Thoracic aorta (tissue), 2 donors: ENCODE measurements around the gene SORBS2. TPM values are rescaled to one million over a fixed set of nuclear protein-coding genes. Genes with fewer than 3 reads are reported as not detected.

ENCODE experiments used
- ATAC-seq: fragments of 150-250 bp; one replicate; pipeline ENCODE4 v1.8.0; 2017; ENCODE audit warnings: low read depth; ENCODE audit not compliant: insufficient number of reproducible peaks, low FRiP score
- DNase-seq: peaks from one replicate; pipeline ENCODE4 v3.0.0-alpha.2; 2020; ENCODE audit warnings: low spot score
- H3K27ac ChIP-seq, 2 donors: fragments of 200-600 bp; sonication (generic); 1 replicate in 1 of 2; 2 replicates in 1 of 2; pipeline ENCODE4 v1.5.1; 2016; ENCODE audit warnings: mild to moderate bottlenecking in 2 of 2, moderate library complexity in 2 of 2
- H3K27me3 ChIP-seq: fragments of 200-600 bp; sonication (generic); replicated peaks from 2 replicates; pipeline ENCODE4 v1.6.0; 2016; ENCODE audit warnings: mild to moderate bottlenecking; ENCODE audit not compliant: insufficient read depth
- H3K36me3 ChIP-seq: fragments of 200-600 bp; sonication (generic); one replicate; pipeline ENCODE4 v1.5.1; 2016
- H3K4me1 ChIP-seq, 2 donors: fragments of 200-600 bp; sonication (generic); 1 replicate in 1 of 2; 2 replicates in 1 of 2; pipeline versions ENCODE4 v1.5.1 to v1.6.0; 2016; ENCODE audit warnings: low read depth in 2 of 2, mild to moderate bottlenecking in 1 of 2; ENCODE audit not compliant: control insufficient read depth in 1 of 2
- H3K4me3 ChIP-seq: fragments of 200-600 bp; sonication (generic); 2 replicates; pipeline ENCODE4 v1.5.1; 2016; ENCODE audit warnings: mild to moderate bottlenecking
- H3K9me3 ChIP-seq: fragments of 200-600 bp; sonication (generic); 2 replicates; pipeline ENCODE4 v1.5.1; 2016
- CTCF ChIP-seq: fragments of 200-600 bp; sonication (generic); IDR thresholded peaks from one replicate; pipeline ENCODE4 v1.5.1; 2019; ENCODE audit warnings: antibody characterized with exemption
- total RNA-seq, 2 donors: library from RNA; depleted of rRNA; stranded (reverse); fragments of >200 nt; gene quantifications; one replicate each; pipeline versions ENCODE4 v1.1.0 to v1.2.3, GENCODE V29; 2016

SORBS2 gene
- total RNA-seq, 2 donors from 2014 or later: 268 to 443 TPM

GRCh38 chr4:185749858-185750257 lies 62.1 kb downstream of the SORBS2 start:
- ATAC-seq (no peak), DNase-seq (no peak)
- H3K4me3 ChIP-seq: no peak overlapping the region
- H3K4me1 ChIP-seq: peaks cover 0 to 4% of the 10 kb centered on the region in 2 donors
- no peaks in the 10 kb centered on the region for H3K9me3 ChIP-seq
- H3K27me3 ChIP-seq: no peaks in the 10 kb centered on the region
- H3K27ac ChIP-seq: no peak overlapping the region
- H3K36me3 ChIP-seq: no peaks in the 10 kb centered on the region
- no peak for TF ChIP-seq CTCF

- Histone ChIP-seq H3K27ac (no peak overlapping the region), H3K4me1 (peaks cover 0 to 4% of the 10 kb centered on the region in 2 donors), H3K4me3 (no peak overlapping the region), H3K9me3 (no peaks in the 10 kb centered on the region), H3K36me3 (no peaks in the 10 kb centered on the region), H3K27me3 (no peaks in the 10 kb centered on the region)
- ATAC-seq (no peak), DNase-seq (no peak)
- no peak for TF ChIP-seq CTCF
These were observed 63.0 kb downstream of the SORBS2 start for GRCh38 chr4:185748901-185749390.

- no peak overlapping the region for H3K27ac ChIP-seq
- ATAC-seq: no peak
These were observed 66.1 kb downstream of the SORBS2 start for GRCh38 chr4:185745891-185746290.

GRCh38 chr4:185744946-185745345 lies 67.0 kb downstream of the SORBS2 start:
- no peak overlapping the region for H3K4me3 ChIP-seq
- H3K36me3 ChIP-seq: no peaks in the 10 kb centered on the region
- no peaks in the 10 kb centered on the region for H3K9me3 ChIP-seq
- DNase-seq: no peak
- no peaks in the 10 kb centered on the region for H3K27me3 ChIP-seq
- ATAC-seq: no peak
- TF ChIP-seq CTCF: no peak
- H3K4me1 ChIP-seq: peaks cover 3 to 34% of the 10 kb centered on the region in 2 donors
- H3K27ac ChIP-seq: no peak overlapping the region

More at GRCh38 chr4:185745891-185746290, 66.1 kb downstream of the SORBS2 start:
- H3K4me1 ChIP-seq: peaks cover 0 to 24% of the 10 kb centered on the region in 2 donors
- H3K36me3 ChIP-seq: no peaks in the 10 kb centered on the region
- H3K9me3 ChIP-seq: no peaks in the 10 kb centered on the region
- TF ChIP-seq CTCF: no peak
- no peaks in the 10 kb centered on the region for H3K27me3 ChIP-seq
- no peak overlapping the region for H3K4me3 ChIP-seq
- DNase-seq: no peak

GRCh38 chr4:185744488-185744862 lies 67.5 kb downstream of the SORBS2 start:
- no peak for ATAC-seq
- H3K27me3 ChIP-seq: no peaks in the 10 kb centered on the region
- H3K27ac ChIP-seq: no peak overlapping the region
- no peaks in the 10 kb centered on the region for H3K9me3 ChIP-seq
- TF ChIP-seq CTCF: no peak
- no peak overlapping the region for H3K4me3 ChIP-seq
- H3K4me1 ChIP-seq: peaks cover 6 to 38% of the 10 kb centered on the region in 2 donors
- DNase-seq: no peak
- no peaks in the 10 kb centered on the region for H3K36me3 ChIP-seq
